OCI-LY1 (cell line): ENCODE results near the gene IDUA.

ENCODE experiments used
- H2AFZ ChIP-seq: fragments of 200-600 bp; sonication (generic), shearing (Covaris generic); 2 replicates; pipeline ENCODE4 v1.6.0; 2014; ENCODE audit warnings: antibody characterized with exemption, mild to moderate bottlenecking, low read length
- H3F3A ChIP-seq: fragments of 200-600 bp; sonication (generic), shearing (Covaris generic); 2 replicates; pipeline ENCODE4 v1.6.0; 2014; ENCODE audit warnings: mild to moderate bottlenecking, antibody characterized with exemption, low read length, moderate library complexity; ENCODE audit not compliant: insufficient read depth
- H3K27ac ChIP-seq: fragments of 200-600 bp; sonication (generic); 2 replicates; pipeline ENCODE4 v1.5.1; 2014; ENCODE audit warnings: low read length, mixed run types, mild to moderate bottlenecking, low read depth; ENCODE audit not compliant: poor library complexity, severe bottlenecking
- H3K27me3 ChIP-seq: fragments of 200-600 bp; sonication (generic); 2 replicates; pipeline ENCODE4 v1.6.0; 2014; ENCODE audit warnings: antibody characterized with exemption, mild to moderate bottlenecking, low read length, moderate library complexity; ENCODE audit not compliant: insufficient read depth
- H3K36me3 ChIP-seq: fragments of 200-600 bp; sonication (generic); 2 replicates; pipeline ENCODE4 v1.6.1; 2014; ENCODE audit warnings: mild to moderate bottlenecking, antibody characterized with exemption, low read length, moderate library complexity, mixed read lengths; ENCODE audit not compliant: insufficient read depth
- H3K4me1 ChIP-seq: fragments of 200-600 bp; sonication (generic); 2 replicates; pipeline ENCODE4 v1.5.1; 2014; ENCODE audit warnings: mild to moderate bottlenecking, low read length, moderate library complexity; ENCODE audit not compliant: insufficient read depth, severe bottlenecking
- H3K4me2 ChIP-seq: fragments of 200-600 bp; sonication (generic), shearing (Covaris generic); 2 replicates; pipeline ENCODE4 v1.6.1; 2014; ENCODE audit warnings: low read length
- H3K4me3 ChIP-seq: fragments of 200-600 bp; sonication (generic); 2 replicates; pipeline ENCODE4 v1.5.1; 2014; ENCODE audit warnings: low read length, low read depth, mild to moderate bottlenecking, mixed read lengths; ENCODE audit not compliant: poor library complexity, severe bottlenecking
- H3K79me2 ChIP-seq: fragments of 200-600 bp; shearing (Covaris generic); 2 replicates; pipeline ENCODE4 v1.6.1; 2016; ENCODE audit warnings: mixed run types, low read length, mixed read lengths; ENCODE audit not compliant: insufficient read depth
- H3K9ac ChIP-seq: fragments of 200-600 bp; sonication (generic), shearing (Covaris generic); 2 replicates; pipeline ENCODE4 v1.6.1; 2014; ENCODE audit warnings: mild to moderate bottlenecking, low read length, mixed read lengths
- H3K9me2 ChIP-seq: fragments of 200-600 bp; sonication (generic), shearing (Covaris generic); 2 replicates; pipeline ENCODE4 v1.6.1; 2014; ENCODE audit warnings: low read depth, mild to moderate bottlenecking, low read length, mixed read lengths
- H3K9me3 ChIP-seq: fragments of 200-600 bp; shearing (Covaris generic); 2 replicates; pipeline ENCODE4 v1.6.1; 2014; ENCODE audit warnings: low read length, mixed read lengths
- H4K20me1 ChIP-seq: fragments of 200-600 bp; sonication (generic), shearing (Covaris generic); 2 replicates; pipeline ENCODE4 v1.6.0; 2016; ENCODE audit warnings: mild to moderate bottlenecking, low read length; ENCODE audit not compliant: insufficient read depth
- EZH2 ChIP-seq: fragments of 200-600 bp; sonication (generic), shearing (Covaris generic); IDR thresholded peaks from 2 replicates; pipeline ENCODE4 v1.8.0; 2017; ENCODE audit warnings: borderline replicate concordance, mixed run types, mild to moderate bottlenecking, antibody characterized with exemption, low read length, moderate library complexity, mixed read lengths
- TF ChIP-seq, protein P1 (sequence below): fragments of 200-600 bp; sonication (generic), shearing (Covaris generic); IDR thresholded peaks from 2 replicates; pipeline ENCODE4 v1.5.1; 2017; ENCODE audit warnings: mild to moderate bottlenecking, antibody characterized with exemption, low read length, moderate library complexity, mixed read lengths

IDUA gene

DNA sequence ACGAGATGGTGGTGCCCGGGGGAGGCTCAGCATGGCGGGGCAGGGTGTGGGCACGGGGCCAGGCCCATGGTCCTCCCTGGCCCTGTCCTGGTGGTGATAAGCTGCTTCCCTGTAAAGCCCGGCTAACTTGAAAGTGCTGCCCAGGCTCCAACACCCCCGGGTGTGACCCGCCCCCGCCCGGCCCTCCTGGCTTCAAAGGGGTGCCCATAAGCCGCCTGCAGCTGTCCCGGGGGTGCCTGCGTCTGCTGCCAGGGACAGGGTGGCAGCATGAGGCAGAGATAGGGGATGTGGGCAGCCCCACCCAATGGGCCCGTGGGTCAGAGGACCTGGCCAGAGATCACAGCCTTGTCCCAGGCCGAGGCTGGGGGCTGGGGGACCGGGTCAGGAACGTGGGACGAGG lies 42.7 kb downstream of the IDUA start:
- no peaks in the 10 kb centered on the region for H3K9me2 ChIP-seq
- no peak overlapping the region for H2AFZ ChIP-seq
- TF ChIP-seq EZH2 = no peak
- TF ChIP-seq, protein P1, sequence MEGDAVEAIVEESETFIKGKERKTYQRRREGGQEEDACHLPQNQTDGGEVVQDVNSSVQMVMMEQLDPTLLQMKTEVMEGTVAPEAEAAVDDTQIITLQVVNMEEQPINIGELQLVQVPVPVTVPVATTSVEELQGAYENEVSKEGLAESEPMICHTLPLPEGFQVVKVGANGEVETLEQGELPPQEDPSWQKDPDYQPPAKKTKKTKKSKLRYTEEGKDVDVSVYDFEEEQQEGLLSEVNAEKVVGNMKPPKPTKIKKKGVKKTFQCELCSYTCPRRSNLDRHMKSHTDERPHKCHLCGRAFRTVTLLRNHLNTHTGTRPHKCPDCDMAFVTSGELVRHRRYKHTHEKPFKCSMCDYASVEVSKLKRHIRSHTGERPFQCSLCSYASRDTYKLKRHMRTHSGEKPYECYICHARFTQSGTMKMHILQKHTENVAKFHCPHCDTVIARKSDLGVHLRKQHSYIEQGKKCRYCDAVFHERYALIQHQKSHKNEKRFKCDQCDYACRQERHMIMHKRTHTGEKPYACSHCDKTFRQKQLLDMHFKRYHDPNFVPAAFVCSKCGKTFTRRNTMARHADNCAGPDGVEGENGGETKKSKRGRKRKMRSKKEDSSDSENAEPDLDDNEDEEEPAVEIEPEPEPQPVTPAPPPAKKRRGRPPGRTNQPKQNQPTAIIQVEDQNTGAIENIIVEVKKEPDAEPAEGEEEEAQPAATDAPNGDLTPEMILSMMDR = no peak
- H3K27me3 ChIP-seq = no peaks in the 10 kb centered on the region
- H3K27ac ChIP-seq = no peak overlapping the region
- no peaks in the 10 kb centered on the region for H3K79me2 ChIP-seq
- H3F3A ChIP-seq = no peaks in the 10 kb centered on the region
- peaks cover 7% of the 10 kb centered on the region for H3K4me1 ChIP-seq
- no peaks in the 10 kb centered on the region for H3K36me3 ChIP-seq
- H3K9ac ChIP-seq = no peak overlapping the region
- no peaks in the 10 kb centered on the region for H4K20me1 ChIP-seq
- H3K4me2 ChIP-seq = no peak overlapping the region
- H3K4me3 ChIP-seq = no peak overlapping the region
- no peaks in the 10 kb centered on the region for H3K9me3 ChIP-seq

DNA sequence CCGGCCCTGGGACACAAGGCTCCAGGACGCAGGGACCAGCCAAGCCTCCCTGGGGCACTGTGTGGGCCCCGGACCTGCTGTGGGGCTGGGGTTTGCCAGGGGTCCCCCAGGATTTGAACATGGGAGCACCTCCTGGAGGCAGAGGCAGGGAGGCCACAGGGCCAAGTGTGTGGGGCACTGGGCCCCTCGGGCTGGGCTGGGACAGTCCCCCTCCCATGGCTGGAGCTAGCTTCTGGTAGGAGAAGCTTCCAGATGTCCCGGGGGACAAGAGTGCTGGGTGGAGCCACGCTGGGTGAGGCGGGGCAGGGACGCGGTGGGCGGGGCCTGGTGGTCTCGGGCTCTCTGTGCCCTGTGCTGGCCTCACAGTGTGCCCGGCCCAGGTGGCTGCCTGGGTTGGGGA lies 43.2 kb downstream of the IDUA start:
- no peak for TF ChIP-seq EZH2
- TF ChIP-seq, protein P1 = no peak
- Histone ChIP-seq H3K36me3 (no peaks in the 10 kb centered on the region), H3K4me1 (peaks cover 7% of the 10 kb centered on the region), H3K9me3 (no peaks in the 10 kb centered on the region), H3K9ac (no peak overlapping the region), H3K27me3 (no peaks in the 10 kb centered on the region), H3K27ac (no peak overlapping the region), H3K4me2 (no peak overlapping the region), H3K9me2 (no peaks in the 10 kb centered on the region), H3K79me2 (no peaks in the 10 kb centered on the region), H4K20me1 (no peaks in the 10 kb centered on the region), H3K4me3 (no peak overlapping the region), H3F3A (no peaks in the 10 kb centered on the region), H2AFZ (no peak overlapping the region)

DNA sequence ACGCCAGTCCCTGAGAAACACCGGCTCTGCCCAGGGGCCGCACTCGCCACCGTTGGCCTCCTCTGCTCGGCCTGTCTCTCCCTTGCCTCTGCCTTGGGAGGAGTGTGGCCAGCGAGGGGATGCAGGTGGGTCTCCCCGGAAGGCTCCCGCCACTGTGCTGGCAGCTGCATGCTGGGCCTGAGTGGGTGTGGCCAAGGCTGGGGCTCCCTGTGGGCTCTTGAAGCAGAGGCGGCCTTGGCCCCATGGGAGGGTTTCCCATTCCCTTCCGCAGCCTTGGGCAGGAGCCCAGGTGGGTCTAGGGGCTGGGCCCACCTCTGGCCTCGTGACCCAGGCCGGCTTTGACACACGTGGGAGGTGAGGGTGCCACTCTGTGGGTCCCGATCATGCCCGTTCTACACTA lies 43.7 kb downstream of the IDUA start:
- Histone ChIP-seq H4K20me1 (no peaks in the 10 kb centered on the region), H3K9ac (no peak overlapping the region), H3K9me3 (no peaks in the 10 kb centered on the region), H3K27me3 (no peaks in the 10 kb centered on the region), H3K79me2 (no peaks in the 10 kb centered on the region), H3K27ac (no peak overlapping the region), H3K4me1 (peaks cover 7% of the 10 kb centered on the region), H3K9me2 (no peaks in the 10 kb centered on the region), H3F3A (no peaks in the 10 kb centered on the region), H3K4me3 (no peak overlapping the region), H3K36me3 (no peaks in the 10 kb centered on the region), H3K4me2 (no peak overlapping the region), H2AFZ (no peak overlapping the region)
- TF ChIP-seq EZH2 = no peak
- TF ChIP-seq, protein P1 = no peak
